ENCODE results near the gene MID2. TPM values are rescaled to one million over a fixed set of nuclear protein-coding genes. Genes with fewer than 3 reads are reported as not detected.

Gene MID2
- total RNA-seq, 4 donors from 2014 or later, result 37.9 to 55.3 (median 46.5) TPM

Small RNAs within 50 kb of the gene (small RNA-seq; reads per million reads assigned to genes)
- not detected for gene RF00019

Other genes starting within 250 kb of the MID2 start
- 10 to 100 TPM; 45.1 to 69.6 (median 62.8) TPM for gene PRPS1, start 197.4 kb upstream of the MID2 start, total RNA-seq
- 100 to 1,000 TPM; 268 to 504 (median 383) TPM for gene TSC22D3, start 50.1 kb upstream of the MID2 start, total RNA-seq
- not detected for gene NCBP2L, start 48.1 kb upstream of the MID2 start, total RNA-seq
- not detected for gene TEX13B, start 156.5 kb downstream of the MID2 start, total RNA-seq
- gene VSIG1, start 219.2 kb downstream of the MID2 start, total RNA-seq, result 1 to 10 TPM in 1 of 4 donors, under 1 TPM in 2, not detected in 1; 0.20 to 6.2 (median 0.33) TPM

All from thyroid gland (tissue), 4 donors.